Adipocyte (in vitro differentiated cells): ENCODE data around the gene GOLGA2.

Experiments used
- DNase-seq: peaks from one replicate; pipeline ENCODE4 v3.0.0-alpha.2; 2015; ENCODE audit warnings: low read depth
- H3K27me3 ChIP-seq: replicated peaks from 2 replicates; pipeline ENCODE4 v1.7.0; 2013; ENCODE audit warnings: mild to moderate bottlenecking, low read length, moderate library complexity; ENCODE audit not compliant: control insufficient read depth, insufficient read depth
- H3K36me3 ChIP-seq: 2 replicates; pipeline ENCODE4 v1.7.0; 2013; ENCODE audit warnings: low read length, mild to moderate bottlenecking, moderate library complexity; ENCODE audit not compliant: control insufficient read depth, insufficient read depth, severe bottlenecking
- H3K4me1 ChIP-seq: 2 replicates; pipeline ENCODE4 v1.7.0; 2013; ENCODE audit warnings: mild to moderate bottlenecking, low read length, moderate library complexity; ENCODE audit not compliant: control insufficient read depth, insufficient read depth
- H3K4me3 ChIP-seq: 2 replicates; pipeline ENCODE4 v1.7.0; 2013; ENCODE audit warnings: mild to moderate bottlenecking, low read length, moderate library complexity
- H3K9ac ChIP-seq: 2 replicates; pipeline ENCODE4 v1.7.0; 2013; ENCODE audit warnings: mild to moderate bottlenecking, low read length, moderate library complexity
- H3K9me3 ChIP-seq: 2 replicates; pipeline ENCODE4 v1.7.0; 2013; ENCODE audit warnings: mild to moderate bottlenecking, low read length, moderate library complexity; ENCODE audit not compliant: control insufficient read depth

Gene GOLGA2

DNA sequence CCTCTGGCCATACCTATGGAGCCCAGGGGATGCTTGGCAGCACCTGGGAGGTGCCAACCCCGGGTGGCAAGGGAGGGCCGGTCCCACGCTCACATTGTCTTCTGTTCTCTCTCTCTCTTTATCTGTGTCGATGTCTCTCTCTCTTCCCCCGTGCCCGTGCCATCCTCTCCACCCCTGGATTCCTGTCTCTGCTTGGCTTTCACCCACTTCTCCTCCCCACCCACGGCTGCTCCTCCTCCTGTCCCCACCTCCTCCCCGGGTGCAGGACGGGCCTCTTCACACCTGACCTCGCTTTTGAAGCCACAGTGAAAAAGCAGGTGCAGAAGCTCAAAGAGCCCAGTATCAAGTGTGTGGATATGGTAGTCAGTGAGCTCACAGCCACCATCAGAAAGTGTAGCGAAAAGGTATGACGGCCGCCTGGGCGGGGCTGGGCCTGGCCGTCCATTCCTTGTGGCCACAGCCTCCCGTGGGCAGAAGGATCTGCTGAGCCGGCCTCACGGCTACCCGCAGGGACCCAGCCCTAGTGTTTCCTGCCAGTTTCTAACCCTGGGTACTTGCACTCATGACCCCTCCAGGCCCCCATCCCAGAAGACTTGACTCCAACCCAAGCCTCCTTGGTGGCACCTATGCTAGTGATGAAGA lies 49.9 kb downstream of the GOLGA2 start:
- no peaks in the 10 kb centered on the region for H3K27me3 ChIP-seq
- H3K36me3 ChIP-seq: no peaks in the 10 kb centered on the region
- H3K4me3 ChIP-seq: no peak overlapping the region
- DNase-seq: no peak
- no peaks in the 10 kb centered on the region for H3K4me1 ChIP-seq
- no peaks in the 10 kb centered on the region for H3K9me3 ChIP-seq
- H3K9ac ChIP-seq: no peak overlapping the region

DNA sequence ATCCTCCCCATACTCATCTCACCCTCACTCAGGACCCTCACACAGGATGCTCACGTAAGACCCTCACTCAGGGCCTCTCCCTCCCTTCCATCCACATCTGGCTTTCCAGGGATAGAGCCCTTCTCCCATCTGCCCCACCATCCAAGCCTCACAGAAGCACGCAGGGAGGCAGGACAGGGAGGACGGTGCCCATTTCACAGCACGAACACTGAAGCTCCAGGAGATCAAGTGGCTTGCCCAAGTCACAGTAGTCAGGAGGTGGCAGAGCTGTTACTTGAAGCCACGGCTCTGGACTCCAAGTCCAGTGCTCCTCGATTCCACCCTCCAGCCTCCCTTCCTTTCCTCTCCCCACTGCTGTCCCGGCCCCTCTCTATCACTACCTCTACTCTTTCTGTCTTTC lies 50.9 kb downstream of the GOLGA2 start:
- H3K36me3 ChIP-seq: no peaks in the 10 kb centered on the region
- H3K4me1 ChIP-seq: no peaks in the 10 kb centered on the region
- no peak for DNase-seq
- no peaks in the 10 kb centered on the region for H3K27me3 ChIP-seq
- no peak overlapping the region for H3K4me3 ChIP-seq
- no peaks in the 10 kb centered on the region for H3K9me3 ChIP-seq
- no peak overlapping the region for H3K9ac ChIP-seq

DNA sequence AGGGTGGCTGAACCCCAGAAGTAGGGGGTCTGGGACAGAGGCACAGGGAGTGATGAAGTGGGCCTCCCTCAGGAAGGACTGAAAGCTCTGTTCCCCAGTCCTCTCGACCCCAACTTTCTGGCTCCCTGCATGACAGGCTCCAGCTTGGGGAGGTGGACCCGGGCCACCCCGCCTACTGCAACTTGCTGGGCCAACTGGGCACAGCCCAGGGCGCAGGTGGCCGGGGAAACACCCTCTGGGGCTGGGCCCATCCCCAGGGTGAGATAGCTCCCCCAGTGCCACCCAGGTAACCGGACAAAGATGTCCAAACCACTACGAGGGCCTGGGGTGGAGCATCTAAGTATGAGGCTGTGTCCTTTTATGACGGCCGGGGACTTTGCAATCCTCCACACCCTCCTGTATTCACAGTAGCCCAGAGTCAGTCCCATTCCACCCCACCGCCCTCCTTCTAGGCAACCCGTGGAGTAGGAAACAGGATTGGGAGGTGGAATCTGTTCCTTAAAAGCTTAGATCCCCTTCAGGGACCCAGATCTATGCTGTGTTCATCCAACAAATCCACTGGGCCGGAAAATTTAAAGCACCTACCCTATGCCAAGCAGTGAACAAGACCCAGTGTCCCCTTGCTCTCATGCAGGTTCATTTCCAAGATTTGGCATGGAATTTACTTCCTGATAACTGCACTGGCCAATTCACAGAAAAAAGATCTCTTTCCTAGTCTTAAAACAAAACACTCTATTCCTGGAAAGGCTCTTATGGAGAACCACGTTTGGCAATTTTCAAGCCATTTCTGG lies 52.7 kb downstream of the GOLGA2 start:
- no peaks in the 10 kb centered on the region for H3K9me3 ChIP-seq
- H3K4me1 ChIP-seq: no peaks in the 10 kb centered on the region
- H3K27me3 ChIP-seq: no peaks in the 10 kb centered on the region
- H3K36me3 ChIP-seq: no peaks in the 10 kb centered on the region
- H3K4me3 ChIP-seq: no peak overlapping the region
- no peak overlapping the region for H3K9ac ChIP-seq
- DNase-seq: no peak

DNA sequence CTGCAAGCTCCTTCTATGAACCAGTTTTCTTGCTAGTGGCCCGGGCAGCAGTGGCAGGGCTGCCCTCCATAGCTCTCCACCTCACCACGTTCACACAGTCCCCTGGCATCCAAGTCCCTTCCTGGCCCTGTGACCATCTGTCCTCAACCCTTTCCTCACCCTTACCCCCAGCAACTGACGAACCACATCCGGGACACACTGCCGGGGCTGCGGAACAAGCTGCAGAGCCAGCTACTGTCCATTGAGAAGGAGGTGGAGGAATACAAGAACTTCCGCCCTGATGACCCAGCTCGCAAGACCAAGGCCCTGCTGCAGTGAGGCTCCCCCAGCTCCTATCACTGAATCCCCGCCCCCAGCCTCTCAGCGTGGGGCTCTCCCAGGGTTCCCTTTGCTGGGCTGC lies 53.8 kb downstream of the GOLGA2 start:
- Histone ChIP-seq H3K9ac (no peak overlapping the region), H3K4me3 (no peak overlapping the region), H3K27me3 (no peaks in the 10 kb centered on the region), H3K4me1 (peaks cover 1% of the 10 kb centered on the region), H3K9me3 (no peaks in the 10 kb centered on the region), H3K36me3 (no peaks in the 10 kb centered on the region)
- no peak for DNase-seq

DNA sequence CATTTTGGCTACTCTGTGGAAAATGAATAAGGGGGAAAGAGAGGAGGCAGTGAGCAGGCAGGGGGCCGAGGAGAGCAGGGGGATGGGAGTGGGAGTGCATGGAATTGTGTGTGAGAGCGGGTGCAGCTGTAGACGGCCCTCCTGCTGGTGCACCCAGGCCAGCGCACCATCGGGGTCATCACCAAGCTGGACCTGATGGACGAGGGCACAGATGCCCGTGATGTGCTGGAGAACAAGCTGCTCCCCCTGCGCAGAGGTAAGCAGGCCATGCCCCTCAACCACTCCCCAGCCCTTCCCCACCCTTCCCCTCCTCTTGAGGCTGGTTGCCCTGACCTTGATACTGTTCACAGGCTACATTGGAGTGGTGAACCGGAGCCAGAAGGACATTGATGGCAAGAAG lies 56.0 kb downstream of the GOLGA2 start:
- Histone ChIP-seq H3K9ac (no peak overlapping the region), H3K36me3 (no peaks in the 10 kb centered on the region), H3K27me3 (no peaks in the 10 kb centered on the region), H3K9me3 (no peaks in the 10 kb centered on the region), H3K4me3 (no peak overlapping the region), H3K4me1 (peaks cover 20% of the 10 kb centered on the region)
- no peak for DNase-seq

DNA sequence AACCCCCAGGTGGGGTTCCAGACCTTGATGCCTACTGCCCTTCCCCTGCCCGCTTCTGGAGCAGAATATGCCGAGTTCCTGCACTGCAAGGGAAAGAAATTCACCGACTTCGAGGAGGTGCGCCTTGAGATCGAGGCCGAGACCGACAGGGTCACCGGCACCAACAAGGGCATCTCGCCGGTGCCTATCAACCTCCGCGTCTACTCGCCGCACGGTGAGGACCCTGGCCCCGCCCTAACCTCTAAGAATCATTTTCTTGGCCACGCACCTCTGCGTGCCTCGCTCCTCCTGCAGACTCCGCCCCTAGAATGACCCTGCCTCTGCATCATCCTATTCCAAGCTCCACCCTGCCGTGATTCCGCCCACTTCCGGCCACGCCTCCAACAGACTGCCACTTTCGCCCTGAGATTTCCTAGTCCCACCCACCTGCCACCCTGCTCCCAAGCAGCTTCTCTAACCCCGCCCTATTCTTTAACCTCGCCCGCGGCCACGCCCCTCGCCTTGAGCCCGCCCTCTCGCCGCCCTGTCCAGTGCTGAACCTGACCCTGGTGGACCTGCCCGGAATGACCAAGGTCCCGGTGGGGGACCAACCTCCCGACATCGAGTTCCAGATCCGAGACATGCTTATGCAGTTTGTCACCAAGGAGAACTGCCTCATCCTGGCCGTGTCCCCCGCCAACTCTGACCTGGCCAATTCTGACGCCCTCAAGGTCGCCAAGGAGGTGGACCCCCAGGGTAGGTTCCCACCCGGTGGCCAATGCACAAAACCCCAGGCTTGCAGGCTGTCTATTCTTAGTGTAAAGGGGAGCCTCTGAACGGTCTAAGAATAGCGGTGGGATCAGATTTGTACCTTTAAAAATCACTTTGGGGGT lies 57.1 kb downstream of the GOLGA2 start:
- no peaks in the 10 kb centered on the region for H3K27me3 ChIP-seq
- H3K4me1 ChIP-seq: peaks cover 24% of the 10 kb centered on the region
- DNase-seq: peak; percentile 34
- H3K9me3 ChIP-seq: no peaks in the 10 kb centered on the region
- no peak overlapping the region for H3K4me3 ChIP-seq
- no peak overlapping the region for H3K9ac ChIP-seq
- no peaks in the 10 kb centered on the region for H3K36me3 ChIP-seq

DNA sequence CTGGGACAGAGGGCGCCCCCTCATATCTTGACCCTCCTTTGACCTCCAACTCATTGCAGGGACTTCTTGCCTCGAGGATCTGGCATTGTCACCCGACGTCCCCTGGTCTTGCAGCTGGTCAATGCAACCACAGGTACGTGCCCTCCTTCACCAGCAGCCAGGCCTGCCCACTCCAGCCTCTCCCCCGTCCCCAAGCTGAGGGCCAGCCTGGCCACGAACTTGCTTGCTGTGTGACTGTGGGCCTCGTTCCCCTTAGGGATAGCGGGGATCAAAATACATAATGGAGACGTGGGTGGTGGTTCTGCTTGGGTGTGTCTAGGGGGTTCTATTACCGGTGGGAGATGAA lies 57.7 kb downstream of the GOLGA2 start:
- no peak overlapping the region for H3K9ac ChIP-seq
- DNase-seq: no peak
- no peak overlapping the region for H3K4me3 ChIP-seq

DNA sequence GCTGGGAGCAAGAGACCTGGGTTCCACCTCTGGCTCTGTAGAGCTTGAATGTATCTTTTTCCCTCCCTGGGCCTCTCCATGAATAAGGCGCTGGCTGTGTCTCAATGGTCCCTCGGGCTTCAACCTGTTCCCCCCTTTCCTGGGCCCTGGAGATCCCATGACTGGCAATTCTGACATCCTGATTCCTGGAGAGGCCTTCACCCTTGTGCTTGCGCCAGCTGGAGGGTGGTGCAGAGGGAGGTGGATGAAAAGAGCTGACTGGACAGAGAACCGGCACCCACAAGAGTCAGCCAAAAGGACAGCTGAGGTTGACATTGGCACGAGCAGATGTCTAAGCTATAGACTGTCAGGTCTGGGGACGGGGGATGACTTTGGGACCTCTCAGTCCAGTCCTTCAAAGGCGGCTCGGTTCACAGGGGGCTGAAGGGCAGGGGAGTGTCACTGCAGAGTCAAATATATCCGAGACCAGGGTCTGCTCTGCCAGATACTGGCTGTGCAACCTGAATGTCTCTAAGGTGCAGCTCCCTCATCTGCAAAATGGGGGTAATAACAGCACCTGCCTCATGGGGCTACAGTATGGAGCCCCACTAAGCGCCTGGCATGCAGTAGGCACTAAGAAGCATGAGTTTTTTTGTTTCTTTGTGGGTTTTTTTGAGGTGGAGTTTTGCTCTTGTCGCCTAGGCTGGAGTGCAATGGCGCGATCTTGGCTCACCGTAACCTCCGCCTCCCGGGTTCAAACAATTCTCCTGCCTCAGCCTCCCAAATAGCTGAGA lies 58.8 kb downstream of the GOLGA2 start:
- H3K9me3 ChIP-seq: no peaks in the 10 kb centered on the region
- H3K4me3 ChIP-seq: no peak overlapping the region
- H3K4me1 ChIP-seq: peaks cover 24% of the 10 kb centered on the region

More for the DNA sequence above, 57.7 kb downstream of the GOLGA2 start:
- H3K9me3 ChIP-seq: no peaks in the 10 kb centered on the region
- H3K27me3 ChIP-seq: no peaks in the 10 kb centered on the region
- H3K4me1 ChIP-seq: peaks cover 24% of the 10 kb centered on the region
- H3K36me3 ChIP-seq: no peaks in the 10 kb centered on the region

DNA sequence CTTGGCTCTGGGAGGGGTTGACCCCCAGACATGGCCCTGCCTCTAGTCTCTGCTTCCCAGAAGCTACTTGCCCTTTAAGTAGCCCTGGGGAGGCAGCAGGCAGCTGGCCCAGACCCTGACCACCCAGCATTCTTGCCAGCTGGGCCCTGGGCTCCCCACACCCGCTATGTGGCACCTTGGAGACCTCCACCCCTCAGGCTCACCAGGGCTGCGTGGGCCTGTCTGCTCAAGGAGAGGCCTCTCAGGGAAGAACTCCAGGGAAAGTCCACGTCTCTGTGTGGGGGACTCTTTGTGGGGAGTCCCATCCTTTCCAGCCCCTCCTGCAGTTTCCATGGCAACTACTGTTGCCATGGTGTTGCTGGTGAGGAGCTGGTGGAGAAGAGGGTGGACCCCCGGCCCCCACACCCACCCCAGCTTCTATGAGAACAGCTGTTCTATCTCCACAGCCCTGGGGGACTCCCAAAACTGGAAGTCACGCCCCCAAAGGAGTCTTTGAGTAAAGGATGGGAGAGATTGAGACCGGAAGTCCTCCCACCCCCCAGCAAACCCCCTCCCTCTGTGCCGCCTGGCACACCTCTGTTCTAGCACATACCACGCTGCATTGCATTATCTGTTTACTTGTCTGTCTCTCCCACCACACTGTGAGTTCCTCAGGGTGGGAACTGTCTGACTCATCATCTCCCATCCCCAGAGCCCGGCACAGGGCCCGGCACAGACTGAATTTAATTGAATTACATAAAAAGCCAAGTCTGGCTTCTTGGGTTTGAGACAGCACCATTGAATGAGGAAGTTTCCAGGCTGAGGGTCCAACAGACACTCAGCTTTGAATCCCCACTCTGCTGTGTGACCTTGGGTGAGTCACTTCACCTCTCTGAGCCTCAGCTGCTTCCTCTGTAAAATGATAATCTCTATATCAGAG lies 60.1 kb downstream of the GOLGA2 start:
- DNase-seq: peak; percentile 51
- H3K27me3 ChIP-seq: no peaks in the 10 kb centered on the region
- H3K9ac ChIP-seq: peak overlapping the region; percentile 45
- H3K9me3 ChIP-seq: no peaks in the 10 kb centered on the region
- no peak overlapping the region for H3K4me3 ChIP-seq
- H3K36me3 ChIP-seq: no peaks in the 10 kb centered on the region
- peaks cover 24% of the 10 kb centered on the region for H3K4me1 ChIP-seq

More for the DNA sequence above, 58.8 kb downstream of the GOLGA2 start:
- H3K9ac ChIP-seq: peak overlapping the region; percentile 33
- H3K36me3 ChIP-seq: no peaks in the 10 kb centered on the region
- no peaks in the 10 kb centered on the region for H3K27me3 ChIP-seq
- DNase-seq: peak; percentile 15
